GM18520 (cell line): Measurements from ENCODE around the gene RABL6.
"Not testable (repeated sequence)": the region's sequence is repeated elsewhere in the genome, so short reads cannot be mapped to it uniquely, and the experiment has no call there.

ENCODE experiments used
- ATAC-seq: cut with Tn5 transposase; IDR thresholded peaks from one replicate; pipeline ENCODE4 v1.9.1; 2021; ENCODE audit not compliant: unreplicated experiment

The RABL6 gene

GRCh38 chr9:136793086-136793946, 14.4 kb upstream of the RABL6 start:
- ATAC-seq = no peak

GRCh38 chr9:136794281-136794999, 13.3 kb upstream of the RABL6 start:
- ATAC-seq = no peak

- ATAC-seq = no peak
Observed at GRCh38 chr9:136795000-136795348, 12.8 kb upstream of the RABL6 start.

- no peak for ATAC-seq
Observed at GRCh38 chr9:136796238-136796774, 11.4 kb upstream of the RABL6 start, which contains the start of gene CCDC183. CCDC183 (plus strand) TSS chr9:136796338; CDS start chr9:136796398, 60 bp downstream.

GRCh38 chr9:136796775-136797347, 10.9 kb upstream of the RABL6 start:
- not testable (repeated sequence) for ATAC-seq

- ATAC-seq = no peak
Observed at GRCh38 chr9:136798708-136799078, 9.1 kb upstream of the RABL6 start.

- no peak for ATAC-seq
Observed at GRCh38 chr9:136799079-136799853, 8.5 kb upstream of the RABL6 start.

GRCh38 chr9:136799854-136800657, 7.7 kb upstream of the RABL6 start:
- ATAC-seq = no peak

GRCh38 chr9:136802321-136802720, 5.4 kb upstream of the RABL6 start:
- no peak for ATAC-seq

- not testable (repeated sequence) for ATAC-seq
Observed at GRCh38 chr9:136803009-136803550, 4.7 kb upstream of the RABL6 start.

- no peak for ATAC-seq
Observed at GRCh38 chr9:136803551-136804508, 3.9 kb upstream of the RABL6 start.

- no peak for ATAC-seq
Observed at GRCh38 chr9:136804509-136805206, 3.1 kb upstream of the RABL6 start.

- no peak for ATAC-seq
Observed at GRCh38 chr9:136805207-136805740, 2.5 kb upstream of the RABL6 start.

GRCh38 chr9:136806067-136806466, 1.7 kb upstream of the RABL6 start:
- no peak for ATAC-seq

- no peak for ATAC-seq
Observed at GRCh38 chr9:136806631-136807201, 1.0 kb upstream of the RABL6 start.

- ATAC-seq = peak; percentile 25
Observed at GRCh38 chr9:136808075-136808805, 492 bp downstream of the RABL6 start.

- ATAC-seq = no peak
Observed at GRCh38 chr9:136808806-136809158, 1.0 kb downstream of the RABL6 start.
